K562 (cell line): Measurements from ENCODE around the gene GTF2A1. TPM values are rescaled to one million over a fixed set of nuclear protein-coding genes. Genes with fewer than 3 reads are reported as not detected.

Source experiments
- ATAC-seq: fragments of 200-7000 bp; cut with Tn5 transposase; 3 replicates; pipeline ENCODE4 v1.9.1; 2020; ENCODE audit warnings: moderate library complexity
- BruUV-seq: library from RNA; stranded (reverse); fragments of 400-500 nt; replicated peaks from 2 replicates; lab custom pipeline; 2021; lab: Mats Ljungman, UMichigan
- CTCF ChIA-PET: fragments of 300-600 bp; formaldehyde crosslinking; extraction: SDS; loops from one replicate; lab custom pipeline; 2021; ENCODE audit warnings: low intra/inter-chr PET ratio; lab: Yijun Ruan, JAX
- POLR2A ChIA-PET: fragments of 300-600, 350-650 bp; sonication (Branson Sonifier 250); formaldehyde crosslinking; extraction: SDS; loops from one replicate; lab custom pipeline; 2021; ENCODE audit warnings: antibody characterized with exemption, inconsistent platforms; lab: Yijun Ruan, JAX
- DNase-seq, 4 experiments: peaks; one replicate each; pipeline versions ENCODE4 v3.0.0 to v3.0.0-alpha.2; 2011 to 2018; ENCODE audit warnings: low spot score in 3 of 4, mixed read lengths in 3 of 4; ENCODE audit errors: extremely low read depth in 1 of 4
- FAIRE-seq: peaks from 2 replicates; lab custom pipeline; 2011; peaks lifted over from hg19 to GRCh38; lab: Jason Lieb, UNC
- H2AFZ ChIP-seq: 2 replicates; pipeline ENCODE4 v1.6.0; 2011; ENCODE audit warnings: low read depth, low read length, control low read depth, inconsistent platforms
- H3K27ac ChIP-seq: fragments of 200-600 bp; 3 replicates; pipeline ENCODE4 v1.8.0; 2011; ENCODE audit warnings: low read depth, mild to moderate bottlenecking, control low read depth, inconsistent platforms, low read length, moderate library complexity, mixed read lengths; ENCODE audit errors: extremely low read depth
- H3K27me3 ChIP-seq, 2 experiments: fragments of 300-600 bp in 1 of 2; 2 replicates in 1 of 2; 3 replicates in 1 of 2; pipeline versions ENCODE4 v1.6.0 to v1.8.0; 2011; ENCODE audit warnings: inconsistent platforms in 2 of 2, low read length in 2 of 2, mild to moderate bottlenecking in 1 of 2, mixed read lengths in 1 of 2, moderate library complexity in 1 of 2; ENCODE audit not compliant: control insufficient read depth in 2 of 2, insufficient read depth in 2 of 2
- H3K36me3 ChIP-seq: fragments of 300-600 bp; 3 replicates; pipeline ENCODE4 v1.8.0; 2011; ENCODE audit warnings: mild to moderate bottlenecking, low read length, inconsistent platforms; ENCODE audit not compliant: control insufficient read depth, insufficient read depth
- H3K4me1 ChIP-seq, 2 experiments: fragments of 200-600 bp in 1 of 2; replicated peaks in 1 of 2; 2 replicates in 1 of 2; 3 replicates in 1 of 2; pipeline versions ENCODE4 v1.5.1 to v1.8.0; 2011; ENCODE audit warnings: inconsistent platforms in 2 of 2, low read length in 2 of 2, mild to moderate bottlenecking in 1 of 2, mixed read lengths in 1 of 2, moderate library complexity in 1 of 2; ENCODE audit not compliant: control insufficient read depth in 2 of 2, insufficient read depth in 2 of 2
- H3K4me2 ChIP-seq: 2 replicates; pipeline ENCODE4 v1.6.1; 2011; ENCODE audit warnings: low read length, control low read depth, inconsistent platforms, mixed read lengths; ENCODE audit not compliant: insufficient read depth
- H3K4me3 ChIP-seq: fragments of 200-600 bp; sonication (generic), shearing (Covaris generic); 2 replicates; pipeline ENCODE4 v1.5.1; 2016; ENCODE audit warnings: control low read depth, inconsistent platforms
- H3K79me2 ChIP-seq: fragments of 200-600 bp; 3 replicates; pipeline ENCODE4 v1.8.0; 2011; ENCODE audit warnings: low read length, inconsistent platforms; ENCODE audit not compliant: control insufficient read depth, insufficient read depth
- H3K9ac ChIP-seq, 2 experiments: 2 replicates each; pipeline versions ENCODE4 v1.6.0 to v1.6.1; 2011; ENCODE audit warnings: low read depth in 2 of 2, low read length in 2 of 2, control low read depth in 1 of 2, inconsistent platforms in 1 of 2, mild to moderate bottlenecking in 1 of 2, mixed read lengths in 1 of 2; ENCODE audit not compliant: insufficient read depth in 1 of 2
- H3K9me1 ChIP-seq: one replicate; pipeline ENCODE4 v1.6.0; 2011; ENCODE audit warnings: inconsistent platforms, mild to moderate bottlenecking, low read length, moderate library complexity; ENCODE audit not compliant: control insufficient read depth, insufficient read depth
- H3K9me3 ChIP-seq: replicated peaks from 2 replicates; pipeline ENCODE4 v1.5.1; 2011; ENCODE audit warnings: low read depth, low read length, inconsistent platforms; ENCODE audit not compliant: control insufficient read depth, insufficient read depth
- H4K20me1 ChIP-seq: replicated peaks from 2 replicates; pipeline ENCODE4 v1.6.1; 2011; ENCODE audit warnings: low read length, inconsistent platforms, mixed read lengths; ENCODE audit not compliant: control insufficient read depth, insufficient read depth
- HIVEP1 ChIP-seq: fragments of 250-450 bp; sonication (Bioruptor Pico); IDR thresholded peaks from 2 replicates; pipeline ENCODE4 v1.4.0; 2020; ENCODE audit warnings: mild to moderate bottlenecking
- WGBS: fragments of 100-300 bp; shearing (Covaris generic); methylation state at CpG from one replicate; pipeline ENCODE4 v1.1.6; 2016; ENCODE audit warnings: low coverage, mixed read lengths; ENCODE audit not compliant: insufficient coverage; ENCODE audit errors: missing lambda C conversion rate; 5-methylcytosine and 5-hydroxymethylcytosine counted together
- in situ Hi-C: fragments of 300-500 bp; cut with MboI; formaldehyde crosslinking; loops from 4 replicates; pipeline ENCODE4 v1.15.0; 2018; ENCODE audit warnings: inconsistent platforms, mixed read lengths
- intact Hi-C: fragments of 100-400 bp; cut with micrococcal nuclease; formaldehyde crosslinking; loops from 2 replicates; pipeline ENCODE4 v1.14.2; 2022
- polyA plus RNA-seq, 8 experiments: library from polyadenylated mRNA; depleted of rRNA in 4 of 8; stranded (reverse) in 5 of 8; unstranded in 3 of 8; fragments of >200 nt; fragmentation: Nextera tagmentation in 2 of 8; fragmentation: Illumina TruSeq in 1 of 8; extraction: Ambion mirVana in 2 of 8; extraction: Trizol in 1 of 8; gene quantifications; 2 replicates each; pipeline versions ENCODE4 v1.2.1 to v1.2.3, GENCODE V29; 2011 to 2014; ENCODE audit warnings: inconsistent platforms in 1 of 8, missing spikeins in 1 of 8
- total RNA-seq, 7 experiments: library from RNA; depleted of rRNA in 6 of 7; stranded (reverse); fragments of >200 nt in 6 of 7; fragmentation: Illumina TruSeq in 2 of 7; extraction: Trizol in 2 of 7; gene quantifications; 2 replicates each; pipeline versions ENCODE4 v1.2.1 to v1.2.3, GENCODE V29; 2011 to 2021; ENCODE audit warnings: low replicate concordance in 1 of 7
- TF ChIP-seq, protein P1 (sequence below): sonication (generic); formaldehyde crosslinking; IDR thresholded peaks from 2 replicates; pipeline ENCODE4 v1.8.0; 2022; ENCODE audit warnings: mild to moderate bottlenecking, missing genetic modification reagents, borderline replicate concordance
- TF ChIP-seq, protein P2 (sequence below): fragments of 450-650 bp; IDR thresholded peaks from 2 replicates; pipeline ENCODE4 v1.6.1; 2016

The GTF2A1 gene
- total and polyA plus RNA-seq, 9 of the 15 experiments (the other 6 are each of a cell fraction or from before 2014, with no cell fraction given): 3.4 to 22.8 (median 14.7) TPM

DNA sequence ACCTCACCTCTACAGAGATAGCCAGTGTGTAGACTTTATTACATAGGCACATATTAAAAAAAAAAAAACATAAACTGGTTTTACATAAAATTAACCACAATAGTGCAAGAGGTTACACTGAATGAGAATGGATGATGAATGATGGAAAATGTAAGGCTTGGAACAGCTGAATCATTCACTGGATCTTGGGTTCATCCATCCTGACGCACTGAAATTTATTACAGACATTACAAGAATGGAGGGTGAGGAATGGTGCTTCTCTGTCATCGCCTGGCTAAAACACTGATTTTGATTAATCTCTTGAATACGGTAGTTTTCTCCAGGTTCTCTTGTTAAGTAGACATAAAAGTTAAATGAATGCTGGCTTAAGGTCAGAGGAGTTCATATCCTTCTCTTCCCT, 40.0 kb upstream of the GTF2A1 start:
- FAIRE-seq: no peak
- Histone ChIP-seq H3K9ac (no peak overlapping the region), H3K79me2 (no peaks in the 10 kb centered on the region), H3K4me2 (no peak overlapping the region), H3K4me1 (no peaks in the 10 kb centered on the region), H3K9me3 (no peaks in the 10 kb centered on the region), H2AFZ (no peak overlapping the region), H3K9me1 (no peaks in the 10 kb centered on the region), H3K36me3 (peaks cover 45% of the 10 kb centered on the region; the same call in 2 of the 3 replicates), H4K20me1 (no peaks in the 10 kb centered on the region), H3K4me3 (no peak overlapping the region), H3K27me3 (no peaks in the 10 kb centered on the region), H3K27ac (no peak overlapping the region)
- BruUV-seq: no TSS peak
- ChIA-PET CTCF (no interaction called here), POLR2A (no interaction called here)
- in situ Hi-C loops (no loop called here), intact Hi-C loops (loop anchor here (10.0 kb wide), 1 partner anchor 306 kb away; the partner anchor contains the start of gene TSHR)
- 93% methylated on average over 3 of the region's 3 CpGs for WGBS
- ATAC-seq: no peak
- TF ChIP-seq, protein P1, sequence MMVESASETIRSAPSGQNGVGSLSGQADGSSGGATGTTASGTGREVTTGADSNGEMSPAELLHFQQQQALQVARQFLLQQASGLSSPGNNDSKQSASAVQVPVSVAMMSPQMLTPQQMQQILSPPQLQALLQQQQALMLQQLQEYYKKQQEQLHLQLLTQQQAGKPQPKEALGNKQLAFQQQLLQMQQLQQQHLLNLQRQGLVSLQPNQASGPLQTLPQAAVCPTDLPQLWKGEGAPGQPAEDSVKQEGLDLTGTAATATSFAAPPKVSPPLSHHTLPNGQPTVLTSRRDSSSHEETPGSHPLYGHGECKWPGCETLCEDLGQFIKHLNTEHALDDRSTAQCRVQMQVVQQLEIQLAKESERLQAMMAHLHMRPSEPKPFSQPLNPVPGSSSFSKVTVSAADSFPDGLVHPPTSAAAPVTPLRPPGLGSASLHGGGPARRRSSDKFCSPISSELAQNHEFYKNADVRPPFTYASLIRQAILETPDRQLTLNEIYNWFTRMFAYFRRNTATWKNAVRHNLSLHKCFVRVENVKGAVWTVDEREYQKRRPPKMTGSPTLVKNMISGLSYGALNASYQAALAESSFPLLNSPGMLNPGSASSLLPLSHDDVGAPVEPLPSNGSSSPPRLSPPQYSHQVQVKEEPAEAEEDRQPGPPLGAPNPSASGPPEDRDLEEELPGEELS: no peak
- TF ChIP-seq HIVEP1 (CRISPR knock-in tag): no peak
- TF ChIP-seq, protein P2, sequence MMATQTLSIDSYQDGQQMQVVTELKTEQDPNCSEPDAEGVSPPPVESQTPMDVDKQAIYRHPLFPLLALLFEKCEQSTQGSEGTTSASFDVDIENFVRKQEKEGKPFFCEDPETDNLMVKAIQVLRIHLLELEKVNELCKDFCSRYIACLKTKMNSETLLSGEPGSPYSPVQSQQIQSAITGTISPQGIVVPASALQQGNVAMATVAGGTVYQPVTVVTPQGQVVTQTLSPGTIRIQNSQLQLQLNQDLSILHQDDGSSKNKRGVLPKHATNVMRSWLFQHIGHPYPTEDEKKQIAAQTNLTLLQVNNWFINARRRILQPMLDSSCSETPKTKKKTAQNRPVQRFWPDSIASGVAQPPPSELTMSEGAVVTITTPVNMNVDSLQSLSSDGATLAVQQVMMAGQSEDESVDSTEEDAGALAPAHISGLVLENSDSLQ: no peak
- no peak for DNase-seq
